ENCODE data around the gene DNAJC5.

DNAJC5 gene

GRCh38 chr20:63982937-63983336, 88.0 kb downstream of the DNAJC5 start:
- Mint-ChIP-seq H3K27me3 (ENCODE audit: low read depth) (peaks cover 3% of the 10 kb centered on the region), H3K4me1 (peaks cover 35% of the 10 kb centered on the region), H3K9me3 (no peaks in the 10 kb centered on the region), H3K36me3 (ENCODE audit: low read depth) (peaks cover 39% of the 10 kb centered on the region), H3K27ac (peak overlapping the region in 2 of 3 experiments; percentile 19 to 69), H3K4me3 (peak overlapping the region; percentile 55 to 73 (median 73))
- no peak for TF ChIP-seq CTCF (IDR thresholded peaks at IDR 0.05; ENCODE audit: unreplicated experiment in 3 of 3)
